HCT116 (cell line): ENCODE data around the gene ROGDI. TPM values are rescaled to one million over a fixed set of nuclear protein-coding genes. Genes with fewer than 3 reads are reported as not detected.

Source experiments
- ATAC-seq: fragments of 200-7000 bp; cut with Tn5 transposase; 2 replicates; pipeline ENCODE4 v1.9.1; 2020; ENCODE audit warnings: mild to moderate bottlenecking, moderate library complexity
- BruUV-seq: library from RNA; stranded (reverse); fragments of 400-500 nt; replicated peaks from 2 replicates; lab custom pipeline; 2021; lab: Mats Ljungman, UMichigan
- CTCF ChIA-PET: fragments of 300-600 bp; sonication (Branson Sonifier 250); formaldehyde crosslinking; loops from one replicate; lab custom pipeline; 2021; ENCODE audit warnings: antibody characterized with exemption; lab: Charles Lee
- POLR2A ChIA-PET: fragments of 300-600, 350-600 bp; sonication (Branson Sonifier 250); formaldehyde crosslinking; loops from one replicate; lab custom pipeline; 2021; ENCODE audit warnings: antibody characterized with exemption; lab: Charles Lee
- RAD21 ChIA-PET, 2 experiments: fragments of 300-600 bp; sonication (Branson Sonifier 250); formaldehyde crosslinking; loops; one replicate each; lab custom pipeline; 2023; ENCODE audit warnings: low total read pairs in 2 of 2; ENCODE audit not compliant: uncharacterized antibody in 2 of 2, unreplicated experiment in 2 of 2, low non-redundant PET in 1 of 2; lab: Charles Lee
- DNase-seq: peaks from one replicate; pipeline ENCODE4 v3.0.0-alpha.2; 2010; ENCODE audit warnings: low read depth, low spot score
- H2AFZ ChIP-seq: fragments of 200-600 bp; shearing (Covaris generic), sonication (generic); 2 replicates; pipeline ENCODE4 v1.6.1; 2017; ENCODE audit warnings: low read depth, mixed run types, mixed read lengths, antibody characterized with exemption, low read length; ENCODE audit not compliant: poor library complexity, severe bottlenecking
- H3K27ac ChIP-seq: 2 replicates; pipeline ENCODE4 v1.5.1; 2012; ENCODE audit warnings: low read depth, low read length
- H3K27me3 ChIP-seq: fragments of 200-600 bp; sonication (generic); 2 replicates; pipeline ENCODE4 v1.6.1; 2016; ENCODE audit warnings: mixed run types, low read length, mixed read lengths; ENCODE audit not compliant: insufficient read depth
- H3K36me3 ChIP-seq, 2 experiments: fragments of 200-500 bp in 1 of 2; fragments of 200-600 bp in 1 of 2; sonication (Bioruptor generic) in 1 of 2; sonication (generic) in 1 of 2; 2 replicates each; pipeline versions ENCODE4 v1.5.1 to v1.6.1; 2014 to 2016; ENCODE audit warnings: low read length in 2 of 2, inconsistent platforms in 1 of 2, mixed read lengths in 1 of 2, mixed run types in 1 of 2; ENCODE audit not compliant: insufficient read depth in 2 of 2, control insufficient read depth in 1 of 2
- H3K4me1 ChIP-seq, 2 experiments: fragments of 200-600 bp in 1 of 2; sonication (generic) in 1 of 2; 2 replicates each; pipeline versions ENCODE4 v1.5.1 to v1.6.1; 2012 to 2017; ENCODE audit warnings: low read length in 2 of 2, inconsistent platforms in 1 of 2, mild to moderate bottlenecking in 1 of 2, mixed read lengths in 1 of 2, mixed run types in 1 of 2, moderate library complexity in 1 of 2; ENCODE audit not compliant: insufficient read depth in 2 of 2, control insufficient read depth in 1 of 2
- H3K4me2 ChIP-seq: fragments of 200-600 bp; sonication (generic); 2 replicates; pipeline ENCODE4 v1.6.1; 2017; ENCODE audit warnings: mixed run types, low read length, mixed read lengths
- H3K4me3 ChIP-seq, 2 experiments: fragments of 200-600 bp in 1 of 2; sonication (generic) in 1 of 2; replicated peaks in 1 of 2; 2 replicates each; pipeline ENCODE4 v1.5.1; 2011 to 2016; ENCODE audit warnings: low read length in 2 of 2, control low read depth in 1 of 2, low read depth in 1 of 2, mild to moderate bottlenecking in 1 of 2, mixed read lengths in 1 of 2, mixed run types in 1 of 2
- H3K79me2 ChIP-seq: fragments of 200-600 bp; sonication (generic); 2 replicates; pipeline ENCODE4 v1.6.1; 2017; ENCODE audit warnings: mild to moderate bottlenecking, mixed run types, low read length, moderate library complexity, mixed read lengths; ENCODE audit not compliant: insufficient read depth
- H3K9ac ChIP-seq: fragments of 200-600 bp; sonication (generic); 2 replicates; pipeline ENCODE4 v1.6.1; 2016; ENCODE audit warnings: low read length, mixed read lengths
- H3K9me2 ChIP-seq: fragments of 200-600 bp; sonication (generic), shearing (Covaris generic); 2 replicates; pipeline ENCODE4 v1.6.1; 2017; ENCODE audit warnings: mixed run types, mild to moderate bottlenecking, moderate library complexity; ENCODE audit not compliant: insufficient read depth
- H3K9me3 ChIP-seq, 2 experiments: fragments of 200-500 bp in 1 of 2; fragments of 200-600 bp in 1 of 2; sonication (Bioruptor generic) in 1 of 2; sonication (generic) in 1 of 2; 2 replicates each; pipeline ENCODE4 v1.6.1; 2014 to 2017; ENCODE audit warnings: low read length in 2 of 2, mixed read lengths in 2 of 2, inconsistent platforms in 1 of 2, low read depth in 1 of 2, mild to moderate bottlenecking in 1 of 2, mixed run types in 1 of 2, moderate library complexity in 1 of 2; ENCODE audit not compliant: control insufficient read depth in 1 of 2, insufficient read depth in 1 of 2
- H4K20me1 ChIP-seq: fragments of 200-600 bp; sonication (generic), shearing (Covaris generic); 2 replicates; pipeline ENCODE4 v1.6.1; 2017; ENCODE audit warnings: mixed run types, mild to moderate bottlenecking, moderate library complexity; ENCODE audit not compliant: insufficient read depth
- ATF3 ChIP-seq: IDR thresholded peaks from 2 replicates; pipeline ENCODE4 v1.6.1; 2012
- CBX3 ChIP-seq: IDR thresholded peaks from 2 replicates; pipeline ENCODE4 v1.6.1; 2012; ENCODE audit warnings: low read depth
- CEBPB ChIP-seq: IDR thresholded peaks from 2 replicates; pipeline ENCODE4 v1.6.1; 2012; ENCODE audit warnings: low read depth
- CTCF ChIP-seq, 3 experiments: fragments of 200-600 bp in 1 of 3; sonication (generic) in 1 of 3; IDR thresholded peaks in 2 of 3; conservative IDR thresholded peaks in 1 of 3; 2 replicates each; pipeline ENCODE4 v1.5.1; 2012 to 2017; ENCODE audit warnings: low read depth in 2 of 3, low read length in 2 of 3, antibody characterized with exemption in 1 of 3, borderline replicate concordance in 1 of 3, control low read depth in 1 of 3, mild to moderate bottlenecking in 1 of 3, mixed read lengths in 1 of 3, mixed run types in 1 of 3, moderate library complexity in 1 of 3; ENCODE audit not compliant: insufficient read depth in 1 of 3
- EGR1 ChIP-seq: IDR thresholded peaks from 2 replicates; pipeline ENCODE4 v1.6.1; 2012; ENCODE audit warnings: low read depth
- EZH2phosphoT487 ChIP-seq: fragments of 200-600 bp; IDR thresholded peaks from 2 replicates; pipeline ENCODE4 v1.6.1; 2018; ENCODE audit warnings: antibody characterized with exemption, borderline replicate concordance
- FOSL1 ChIP-seq: IDR thresholded peaks from 2 replicates; pipeline ENCODE4 v1.6.1; 2012; ENCODE audit warnings: low read depth
- JUND ChIP-seq: IDR thresholded peaks from 2 replicates; pipeline ENCODE4 v1.6.1; 2012
- POLR2A ChIP-seq: IDR thresholded peaks from 2 replicates; pipeline ENCODE4 v1.7.0; 2011; ENCODE audit warnings: borderline replicate concordance; ENCODE audit not compliant: insufficient read depth, insufficient read length; ENCODE audit errors: extremely low read depth
- RAD21 ChIP-seq: IDR thresholded peaks from 2 replicates; pipeline ENCODE4 v1.6.1; 2012; ENCODE audit warnings: low read depth, mild to moderate bottlenecking
- SIN3A ChIP-seq: IDR thresholded peaks from 2 replicates; pipeline ENCODE4 v1.6.1; 2012; ENCODE audit warnings: low read depth
- TCF7L2 ChIP-seq: IDR thresholded peaks from 2 replicates; pipeline ENCODE4 v1.7.0; 2011; ENCODE audit warnings: borderline replicate concordance, inconsistent platforms; ENCODE audit not compliant: insufficient read depth, insufficient read length; ENCODE audit errors: extremely low read depth
- YY1 ChIP-seq: IDR thresholded peaks from 2 replicates; pipeline ENCODE4 v1.6.1; 2011; ENCODE audit warnings: low read length, low read depth, moderate library complexity, mild to moderate bottlenecking; ENCODE audit not compliant: insufficient replicate concordance; ENCODE audit errors: extremely low read depth
- ZBTB33 ChIP-seq: IDR thresholded peaks from 2 replicates; pipeline ENCODE4 v1.6.1; 2011; ENCODE audit warnings: mild to moderate bottlenecking, low read length, moderate library complexity; ENCODE audit not compliant: insufficient replicate concordance; ENCODE audit errors: extremely low read depth
- ZNF274 ChIP-seq: fragments of 200-500 bp; sonication (Bioruptor generic); IDR thresholded peaks from 2 replicates; pipeline ENCODE4 v1.6.1; 2014; ENCODE audit warnings: mild to moderate bottlenecking, low read depth, low read length, inconsistent platforms
- intact Hi-C: fragments of 100-400 bp; cut with micrococcal nuclease; formaldehyde crosslinking; loops from 2 replicates; pipeline ENCODE4 v1.10.0; 2022
- total RNA-seq: library from RNA; stranded (reverse); gene quantifications from one replicate; pipeline ENCODE4 v1.2.1, GENCODE V29; 2021; ENCODE audit not compliant: unreplicated experiment

ROGDI gene
- total RNA-seq, 1 experiment from 2014 or later = 20.1 TPM

GRCh38 chr16:4762205-4762604 lies 40.2 kb downstream of the ROGDI start:
- intact Hi-C loops = no loop called here
- H3K4me1 ChIP-seq = peaks cover 5 to 7% of the 10 kb centered on the region in 2 experiments
- POLR2A ChIA-PET = no interaction called here
- RAD21 ChIA-PET = no interaction called here
- no TSS peak for BruUV-seq
- CTCF ChIA-PET = no interaction called here
- no peak overlapping the region for H3K4me3 ChIP-seq
- TF ChIP-seq CTCF (IDR thresholded peaks at IDR 0.05 in 2 of 3, conservative IDR thresholded peaks at IDR 0.05 in 1 of 3; ENCODE audit: borderline replicate concordance in 1 of 3, insufficient read depth in 1 of 3, low read depth in 2 of 3, low read length in 2 of 3) (no peak), ZNF274 (no peak), YY1 (no peak), EZH2phosphoT487 (no peak), SIN3A (no peak)
- H4K20me1 ChIP-seq = no peaks in the 10 kb centered on the region
- no peaks in the 10 kb centered on the region for H3K27me3 ChIP-seq
- no peaks in the 10 kb centered on the region for H3K9me3 ChIP-seq
- no peak for ATAC-seq
- no peaks in the 10 kb centered on the region for H3K9me2 ChIP-seq
- H3K36me3 ChIP-seq = peaks cover 15 to 35% of the 10 kb centered on the region in 2 experiments; a peak in 3 of 4 replicates
- no peak overlapping the region for H3K4me2 ChIP-seq
- H3K9ac ChIP-seq = no peak overlapping the region
- no peak overlapping the region for H3K27ac ChIP-seq
- DNase-seq = no peak
- H2AFZ ChIP-seq = no peak overlapping the region
- H3K79me2 ChIP-seq = peaks cover 21% of the 10 kb centered on the region; the same call in 1 of the 2 replicates

- Histone ChIP-seq H3K4me2 (no peak overlapping the region), H3K4me3 (no peak overlapping the region), H3K9ac (no peak overlapping the region), H3K9me3 (peaks cover 0 to 4% of the 10 kb centered on the region in 2 experiments; a peak in 1 of 4 replicates), H3K36me3 (peaks cover 15 to 41% of the 10 kb centered on the region in 2 experiments; a peak in 3 of 4 replicates), H3K27ac (no peak overlapping the region), H2AFZ (no peak overlapping the region), H3K4me1 (no peaks in the 10 kb centered on the region), H4K20me1 (no peaks in the 10 kb centered on the region), H3K9me2 (no peaks in the 10 kb centered on the region), H3K79me2 (peaks cover 9% of the 10 kb centered on the region; the same call in 1 of the 2 replicates), H3K27me3 (no peaks in the 10 kb centered on the region)
- intact Hi-C loops = no loop called here
- TF ChIP-seq TCF7L2 (no peak), FOSL1 (no peak), CBX3 (no peak), SIN3A (no peak), RAD21 (no peak), EZH2phosphoT487 (no peak), ZBTB33 (no peak), POLR2A (no peak), JUND (no peak), CEBPB (no peak), EGR1 (no peak), ATF3 (no peak)
- ChIA-PET CTCF (no interaction called here), POLR2A (no interaction called here), RAD21 (no interaction called here)
- ATAC-seq (no peak; the same call in 1 of the 2 replicates), DNase-seq (no peak)
- BruUV-seq = no TSS peak
Measured at GRCh38 chr16:4760221-4760910, 42.1 kb downstream of the ROGDI start.
